ENCODE measurements around the gene EPO. TPM values are rescaled to one million over a fixed set of nuclear protein-coding genes. Genes with fewer than 3 reads are reported as not detected.

EPO gene
- total and polyA plus RNA-seq, 2 donors from 2014 or later, result not detected

- intact Hi-C loops (cut with DNase I), result loop anchor here (10.0 kb wide), 2 partner anchors 106 to 216 kb away; partner anchors contain the start of genes SAP25 and SPACDR
- FAIRE-seq, result no peak
- peak in 2 of 5 donors; percentile 63 to 81 for DNase-seq
- Histone ChIP-seq H3K27me3 (ENCODE audit: control insufficient read depth, insufficient read depth, low read length) (no peaks in the 10 kb centered on the region), H3K4me1 (ENCODE audit: control insufficient read depth in 2 of 3, insufficient read depth in 2 of 3, low read depth in 1 of 3, low read length in 3 of 3) (peaks cover 0 to 3% (median 0%) of the 10 kb centered on the region in 3 donors), H3K9ac (ENCODE audit: low read length in 3 of 3) (no peak overlapping the region), H3K9me3 (ENCODE audit: control insufficient read depth in 2 of 3, insufficient read depth in 1 of 3, low read length in 3 of 3) (no peaks in the 10 kb centered on the region), H3K4me3 (ENCODE audit: low read length in 3 of 3) (no peak overlapping the region), H3K27ac (ENCODE audit: low read depth in 2 of 2, low read length in 2 of 2) (no peak overlapping the region), H3K36me3 (ENCODE audit: control insufficient read depth in 2 of 3, insufficient read depth in 3 of 3, low read length in 3 of 3) (peaks cover 2 to 32% (median 25%) of the 10 kb centered on the region in 3 donors)
- TF ChIP-seq CTCF (IDR thresholded peaks at IDR 0.05; ENCODE audit: borderline replicate concordance, extremely low read depth, insufficient read depth), result no peak
Observed at GRCh38 chr7:100680576-100681271, 39.5 kb upstream of the EPO start.

GRCh38 chr7:100681491-100682227 lies 38.6 kb upstream of the EPO start:
- Histone ChIP-seq H3K27ac (ENCODE audit: low read depth in 2 of 2, low read length in 2 of 2) (no peak overlapping the region), H3K9ac (ENCODE audit: low read length in 3 of 3) (no peak overlapping the region), H3K9me3 (ENCODE audit: control insufficient read depth in 2 of 3, insufficient read depth in 1 of 3, low read length in 3 of 3) (no peaks in the 10 kb centered on the region), H3K4me1 (ENCODE audit: control insufficient read depth in 2 of 3, insufficient read depth in 2 of 3, low read depth in 1 of 3, low read length in 3 of 3) (no peaks in the 10 kb centered on the region), H3K4me3 (ENCODE audit: low read length in 3 of 3) (no peak overlapping the region), H3K36me3 (ENCODE audit: control insufficient read depth in 2 of 3, insufficient read depth in 3 of 3, low read length in 3 of 3) (peaks cover 2 to 41% (median 26%) of the 10 kb centered on the region in 3 donors), H3K27me3 (ENCODE audit: control insufficient read depth, insufficient read depth, low read length) (no peaks in the 10 kb centered on the region)
- intact Hi-C loops (cut with DNase I), result loop anchor here (10.0 kb wide), 2 partner anchors 107 to 217 kb away; partner anchors contain the start of genes SAP25 and SPACDR
- peak in 2 of 5 donors; percentile 41 to 71 for DNase-seq
- no peak for TF ChIP-seq CTCF (IDR thresholded peaks at IDR 0.05; ENCODE audit: borderline replicate concordance, extremely low read depth, insufficient read depth)
- FAIRE-seq, result no peak

- intact Hi-C loops (cut with DNase I), result loop anchor here (10.0 kb wide), 2 partner anchors 107 to 217 kb away; partner anchors contain the start of genes SAP25 and SPACDR
- DNase-seq, result peak in 2 of 5 donors; percentile 57 to 77
- no peaks in the 10 kb centered on the region for H3K27me3 ChIP-seq (ENCODE audit: control insufficient read depth, insufficient read depth, low read length)
Observed at GRCh38 chr7:100682228-100682741, 38.0 kb upstream of the EPO start.

More at GRCh38 chr7:100682228-100682741, 38.0 kb upstream of the EPO start:
- H3K4me1 ChIP-seq (ENCODE audit: control insufficient read depth in 2 of 3, insufficient read depth in 2 of 3, low read depth in 1 of 3, low read length in 3 of 3), result no peaks in the 10 kb centered on the region
- TF ChIP-seq CTCF (IDR thresholded peaks at IDR 0.05; ENCODE audit: borderline replicate concordance, extremely low read depth, insufficient read depth), result no peak
- H3K36me3 ChIP-seq (ENCODE audit: control insufficient read depth in 2 of 3, insufficient read depth in 3 of 3, low read length in 3 of 3), result peaks cover 2 to 35% (median 21%) of the 10 kb centered on the region in 3 donors
- no peak overlapping the region for H3K4me3 ChIP-seq (ENCODE audit: low read length in 3 of 3)
- no peak for FAIRE-seq
- no peaks in the 10 kb centered on the region for H3K9me3 ChIP-seq (ENCODE audit: control insufficient read depth in 2 of 3, insufficient read depth in 1 of 3, low read length in 3 of 3)
- no peak overlapping the region for H3K27ac ChIP-seq (ENCODE audit: low read depth in 2 of 2, low read length in 2 of 2)
- no peak overlapping the region for H3K9ac ChIP-seq (ENCODE audit: low read length in 3 of 3)

Measured in kidney (tissue), 14 donors.